ENCODE data around the gene CADM3. TPM values are rescaled to one million over a fixed set of nuclear protein-coding genes. Genes with fewer than 3 reads are reported as not detected.

CADM3 gene
- polyA plus RNA-seq, 3 donors from 2014 or later, result not detected

- peaks cover 4 to 35% (median 7%) of the 10 kb centered on the region in 3 donors for H3K27me3 Mint-ChIP-seq (ENCODE audit: low read depth in 3 of 3)
- H3K27ac Mint-ChIP-seq, result no peak overlapping the region
Observed at GRCh38 chr1:159206110-159206509, 34.7 kb downstream of the CADM3 start.

DNA sequence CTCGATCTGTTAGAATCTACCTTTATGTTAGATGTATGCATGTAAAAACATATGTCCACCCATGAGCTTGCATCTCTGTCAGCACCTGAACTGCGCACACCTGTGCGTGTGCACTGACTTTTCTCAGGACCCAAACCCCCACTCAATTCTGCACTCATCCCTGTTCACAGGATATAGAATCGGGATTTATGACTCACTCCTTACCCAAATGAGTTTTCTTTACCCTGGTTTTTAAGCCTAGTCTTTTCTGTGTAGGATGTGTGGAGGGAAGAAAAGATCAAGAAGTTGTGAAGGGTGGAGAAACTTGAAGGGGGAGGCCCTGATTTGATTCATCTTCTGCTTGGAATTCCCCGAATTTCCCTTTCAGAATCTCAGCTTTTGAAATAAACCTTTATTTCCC, 35.7 kb downstream of the CADM3 start:
- H3K4me1 Mint-ChIP-seq, result no peaks in the 10 kb centered on the region
- H3K27me3 Mint-ChIP-seq (ENCODE audit: low read depth in 3 of 3), result peaks cover 6 to 33% (median 9%) of the 10 kb centered on the region in 3 donors
- DNase-seq, result no peak
- no peaks in the 10 kb centered on the region for H3K9me3 Mint-ChIP-seq
- no peak overlapping the region for H3K27ac Mint-ChIP-seq
- H3K36me3 Mint-ChIP-seq, result no peaks in the 10 kb centered on the region
- no peak overlapping the region for H3K4me3 Mint-ChIP-seq

More at GRCh38 chr1:159206110-159206509, 34.7 kb downstream of the CADM3 start:
- Mint-ChIP-seq H3K36me3 (no peaks in the 10 kb centered on the region), H3K4me1 (no peaks in the 10 kb centered on the region), H3K4me3 (no peak overlapping the region), H3K9me3 (no peaks in the 10 kb centered on the region)
- DNase-seq, result no peak

DNA sequence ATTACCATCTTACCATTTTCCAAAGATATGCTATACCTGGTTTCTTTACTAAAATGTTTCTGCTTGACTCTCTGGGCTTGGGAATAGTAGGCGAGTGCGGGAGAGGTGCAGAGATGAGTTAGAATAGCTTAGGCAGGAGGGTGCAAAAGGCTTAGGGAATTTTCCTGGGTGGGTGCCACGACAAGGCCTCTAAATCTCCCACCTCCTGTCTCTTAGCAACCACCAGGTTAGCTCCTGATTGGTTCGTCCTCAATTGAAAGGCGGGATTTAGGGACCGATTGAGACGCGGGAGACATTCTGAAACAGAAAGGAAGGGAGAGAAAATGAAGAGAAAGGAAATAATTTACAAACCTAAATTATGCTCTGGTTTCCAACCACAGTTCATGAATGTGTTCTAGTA, 36.4 kb downstream of the CADM3 start:
- H3K27me3 Mint-ChIP-seq (ENCODE audit: low read depth in 3 of 3), result peaks cover 8 to 32% (median 9%) of the 10 kb centered on the region in 3 donors
- H3K36me3 Mint-ChIP-seq, result no peaks in the 10 kb centered on the region
- H3K27ac Mint-ChIP-seq, result no peak overlapping the region

DNA sequence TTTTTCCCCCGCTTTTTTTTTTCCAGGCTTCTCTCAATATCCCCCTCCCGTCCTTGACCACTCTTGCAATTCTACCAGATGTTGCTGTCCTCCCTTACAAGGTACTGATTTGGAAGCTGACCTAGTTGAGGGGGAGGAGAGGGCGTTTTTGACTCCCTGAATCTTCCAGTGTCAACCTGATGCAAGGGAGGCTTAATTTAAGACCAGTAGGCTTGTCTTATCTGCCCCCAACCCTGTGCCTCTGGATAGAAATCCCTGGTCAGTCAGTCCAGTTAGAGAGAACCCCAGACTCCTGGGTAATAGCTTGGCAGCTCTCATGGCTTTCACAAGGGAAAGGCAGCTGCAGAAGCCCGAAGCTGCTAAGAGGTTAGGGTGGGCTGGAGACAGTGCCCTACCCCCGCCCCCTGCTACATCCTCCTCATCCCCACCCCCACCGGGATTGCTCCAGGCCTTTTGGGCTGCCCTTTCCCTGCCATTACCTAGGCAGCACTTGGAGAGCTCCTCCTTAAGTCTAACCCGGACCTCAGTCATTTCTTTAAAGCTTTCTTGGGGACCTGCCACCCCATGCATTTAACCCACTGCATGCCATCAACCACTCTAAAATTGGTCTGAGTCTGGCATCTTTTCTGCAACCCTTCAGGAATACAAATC, 36.9 kb downstream of the CADM3 start:
- no peak for DNase-seq
- no peak overlapping the region for H3K4me3 Mint-ChIP-seq
- H3K36me3 Mint-ChIP-seq, result no peaks in the 10 kb centered on the region
- H3K27ac Mint-ChIP-seq, result no peak overlapping the region
- no peaks in the 10 kb centered on the region for H3K4me1 Mint-ChIP-seq
- H3K27me3 Mint-ChIP-seq (ENCODE audit: low read depth in 3 of 3), result peaks cover 8 to 32% (median 9%) of the 10 kb centered on the region in 3 donors
- no peaks in the 10 kb centered on the region for H3K9me3 Mint-ChIP-seq

More for the DNA sequence above, 36.4 kb downstream of the CADM3 start:
- Mint-ChIP-seq H3K4me1 (no peaks in the 10 kb centered on the region), H3K4me3 (no peak overlapping the region), H3K9me3 (no peaks in the 10 kb centered on the region)
- DNase-seq, result no peak

- Mint-ChIP-seq H3K4me1 (no peaks in the 10 kb centered on the region), H3K4me3 (no peak overlapping the region), H3K36me3 (no peaks in the 10 kb centered on the region), H3K27ac (no peak overlapping the region), H3K9me3 (no peaks in the 10 kb centered on the region), H3K27me3 (ENCODE audit: low read depth in 3 of 3) (peaks cover 8 to 25% (median 11%) of the 10 kb centered on the region in 3 donors)
- DNase-seq, result no peak
Observed at GRCh38 chr1:159209061-159209460, 37.6 kb downstream of the CADM3 start.

GRCh38 chr1:159211331-159212136, 40.1 kb downstream of the CADM3 start:
- Mint-ChIP-seq H3K4me3 (no peak overlapping the region), H3K4me1 (no peaks in the 10 kb centered on the region), H3K27ac (no peak overlapping the region), H3K9me3 (no peaks in the 10 kb centered on the region), H3K27me3 (ENCODE audit: low read depth in 3 of 3) (peaks cover 4 to 32% (median 6%) of the 10 kb centered on the region in 3 donors), H3K36me3 (no peaks in the 10 kb centered on the region)
- peak; percentile 10 to 20 (median 18) for DNase-seq

DNA sequence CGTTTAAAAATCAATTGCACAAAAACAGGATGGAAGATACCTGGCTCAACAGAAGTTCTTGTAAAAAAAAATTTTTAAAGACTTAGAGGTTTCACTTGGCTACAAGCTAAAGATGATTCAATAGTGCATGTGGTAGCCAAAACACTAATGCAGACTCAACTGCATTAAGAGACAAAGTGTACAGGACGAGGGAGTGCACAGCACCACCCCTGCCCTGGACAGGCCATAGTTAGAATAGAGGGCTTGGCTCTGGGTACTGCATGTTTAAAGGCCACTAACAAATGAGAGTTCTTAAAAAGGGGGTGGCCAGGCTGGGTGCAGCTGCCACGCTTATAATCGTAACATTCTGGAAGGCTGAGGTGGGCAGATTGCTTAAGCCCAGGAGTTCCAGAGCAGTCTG, 41.2 kb downstream of the CADM3 start:
- Mint-ChIP-seq H3K27me3 (ENCODE audit: low read depth in 3 of 3) (peaks cover 4 to 32% (median 4%) of the 10 kb centered on the region in 3 donors), H3K9me3 (no peaks in the 10 kb centered on the region), H3K27ac (no peak overlapping the region), H3K36me3 (no peaks in the 10 kb centered on the region), H3K4me1 (no peaks in the 10 kb centered on the region), H3K4me3 (no peak overlapping the region)
- DNase-seq, result no peak

DNA sequence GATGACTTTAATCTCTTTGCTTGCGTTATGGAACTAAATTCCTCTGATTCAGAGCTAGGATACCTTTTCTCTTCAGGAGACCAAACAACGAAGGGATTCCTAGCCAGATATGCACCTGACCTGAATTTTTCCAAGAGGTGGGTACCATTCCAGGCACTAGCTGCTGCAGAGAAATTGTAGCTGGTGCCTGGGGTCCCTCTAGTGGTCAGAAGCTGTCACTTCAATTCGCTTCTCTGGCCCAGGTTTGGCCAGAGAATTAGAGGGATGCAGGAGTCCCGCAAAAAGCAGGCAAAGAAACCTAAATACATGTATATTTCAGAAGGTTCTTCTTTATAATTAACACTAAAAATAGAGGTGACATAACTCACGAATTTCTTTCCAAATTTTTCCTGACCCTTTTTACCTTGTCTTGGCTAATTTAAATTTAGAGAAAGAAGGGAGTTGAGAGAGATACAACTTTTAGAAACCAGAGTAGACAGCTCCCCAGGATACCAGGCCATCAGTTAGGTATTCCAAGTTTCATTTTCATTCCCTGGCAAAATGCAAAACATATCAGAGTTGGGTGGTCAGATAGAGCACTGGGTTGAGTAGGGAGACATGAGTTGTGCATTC, 42.8 kb downstream of the CADM3 start:
- Mint-ChIP-seq H3K4me1 (no peaks in the 10 kb centered on the region), H3K27ac (no peak overlapping the region), H3K4me3 (no peak overlapping the region), H3K27me3 (ENCODE audit: low read depth in 3 of 3) (peaks cover 4 to 29% (median 5%) of the 10 kb centered on the region in 3 donors), H3K9me3 (no peaks in the 10 kb centered on the region), H3K36me3 (no peaks in the 10 kb centered on the region)
- peak in 2 of 3 donors; percentile 13 to 28 for DNase-seq

GRCh38 chr1:159218649-159219636, 47.5 kb downstream of the CADM3 start:
- Mint-ChIP-seq H3K4me1 (no peaks in the 10 kb centered on the region), H3K27me3 (ENCODE audit: low read depth in 3 of 3) (peaks cover 3 to 22% (median 7%) of the 10 kb centered on the region in 3 donors), H3K27ac (no peak overlapping the region), H3K4me3 (no peak overlapping the region), H3K36me3 (no peaks in the 10 kb centered on the region), H3K9me3 (no peaks in the 10 kb centered on the region)
- DNase-seq, result no peak

- Mint-ChIP-seq H3K4me1 (no peaks in the 10 kb centered on the region), H3K4me3 (no peak overlapping the region), H3K27ac (no peak overlapping the region), H3K36me3 (no peaks in the 10 kb centered on the region), H3K9me3 (no peaks in the 10 kb centered on the region), H3K27me3 (ENCODE audit: low read depth in 3 of 3) (peaks cover 3 to 8% (median 8%) of the 10 kb centered on the region in 3 donors)
- no peak for DNase-seq
Observed at GRCh38 chr1:159222075-159222865, 50.9 kb downstream of the CADM3 start.

DNA sequence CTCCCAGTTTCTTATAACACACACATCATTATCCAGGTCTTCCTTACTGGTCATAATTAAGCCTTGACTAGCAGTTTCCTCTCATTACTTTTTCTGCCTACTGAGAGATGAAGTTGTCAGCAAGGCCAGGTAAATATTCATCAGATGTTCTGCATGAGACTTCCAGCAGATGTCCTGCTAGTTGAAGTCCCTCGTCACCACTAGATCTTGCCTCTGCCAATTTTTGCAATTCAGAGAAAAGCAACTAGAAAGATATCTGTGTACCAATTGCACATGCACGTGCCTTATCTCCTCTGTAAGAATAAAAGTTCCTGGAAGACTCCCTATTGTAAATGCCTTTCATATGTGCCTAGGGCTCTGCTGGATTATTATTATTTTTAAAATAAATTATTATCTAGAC, 51.6 kb downstream of the CADM3 start:
- H3K9me3 Mint-ChIP-seq, result no peaks in the 10 kb centered on the region
- no peak for DNase-seq
- H3K4me3 Mint-ChIP-seq, result no peak overlapping the region
- H3K27ac Mint-ChIP-seq, result no peak overlapping the region
- peaks cover 3 to 8% (median 8%) of the 10 kb centered on the region in 3 donors for H3K27me3 Mint-ChIP-seq (ENCODE audit: low read depth in 3 of 3)
- no peaks in the 10 kb centered on the region for H3K36me3 Mint-ChIP-seq
- no peaks in the 10 kb centered on the region for H3K4me1 Mint-ChIP-seq

- Mint-ChIP-seq H3K27ac (no peak overlapping the region), H3K36me3 (no peaks in the 10 kb centered on the region), H3K4me3 (no peak overlapping the region), H3K27me3 (ENCODE audit: low read depth in 3 of 3) (peaks cover 0 to 4% (median 2%) of the 10 kb centered on the region in 3 donors), H3K9me3 (no peaks in the 10 kb centered on the region), H3K4me1 (no peaks in the 10 kb centered on the region)
- DNase-seq, result no peak
Observed at GRCh38 chr1:159228554-159228953, 57.1 kb downstream of the CADM3 start.
